HG02938 (cell line): ENCODE measurements around the gene XRN2.

Source experiments
- ATAC-seq: cut with Tn5 transposase; IDR thresholded peaks from one replicate; pipeline ENCODE4 v1.9.1; 2021; ENCODE audit warnings: mild to moderate bottlenecking, moderate library complexity; ENCODE audit not compliant: unreplicated experiment

The XRN2 gene

DNA sequence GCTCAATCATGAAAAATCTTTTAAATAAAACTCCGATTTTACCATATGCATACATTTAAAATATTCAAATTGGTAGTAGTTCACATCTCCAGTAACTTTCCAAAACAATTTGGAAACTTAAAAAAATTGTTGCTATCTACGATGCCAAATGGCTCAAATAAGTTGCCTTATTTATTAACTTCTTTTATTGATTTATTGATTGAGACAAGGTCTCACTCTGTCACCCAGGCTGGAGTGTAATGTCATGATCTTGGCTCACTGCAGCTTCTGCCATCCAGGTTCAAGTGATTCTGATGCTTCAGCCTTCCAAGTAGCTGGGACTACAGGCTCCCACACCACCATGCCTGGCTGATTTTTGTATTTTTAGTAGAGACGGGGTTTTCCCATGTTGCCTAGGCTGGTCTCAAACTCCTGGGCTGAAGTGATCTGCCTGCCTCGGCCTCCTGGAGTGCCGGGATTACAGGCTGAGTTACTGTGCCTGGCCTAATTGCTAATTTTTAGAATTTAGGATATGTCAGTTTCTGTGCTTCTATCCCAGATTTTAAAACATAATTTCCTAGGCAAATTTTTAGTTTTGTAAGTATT lies 81.3 kb downstream of the XRN2 start:
- ATAC-seq = no peak

DNA sequence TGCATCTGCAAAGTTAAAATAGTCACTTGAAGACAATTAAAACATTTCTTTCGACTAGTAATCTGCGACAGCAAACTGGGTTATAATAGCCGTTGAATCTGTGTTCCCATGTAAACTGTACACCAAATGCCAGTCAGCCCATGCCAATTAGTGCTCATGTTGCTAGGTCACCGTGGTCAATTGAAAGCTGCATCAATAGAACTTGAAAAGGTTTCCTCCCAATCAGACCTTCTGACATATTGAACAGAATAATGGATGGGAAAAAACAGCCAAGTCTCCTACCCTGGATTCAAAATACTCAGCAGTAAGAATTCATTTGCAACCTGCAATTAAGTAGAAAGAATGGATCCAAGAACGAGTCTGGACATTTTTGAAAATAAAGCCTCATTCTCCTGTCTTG lies 83.0 kb downstream of the XRN2 start:
- ATAC-seq = no peak

DNA sequence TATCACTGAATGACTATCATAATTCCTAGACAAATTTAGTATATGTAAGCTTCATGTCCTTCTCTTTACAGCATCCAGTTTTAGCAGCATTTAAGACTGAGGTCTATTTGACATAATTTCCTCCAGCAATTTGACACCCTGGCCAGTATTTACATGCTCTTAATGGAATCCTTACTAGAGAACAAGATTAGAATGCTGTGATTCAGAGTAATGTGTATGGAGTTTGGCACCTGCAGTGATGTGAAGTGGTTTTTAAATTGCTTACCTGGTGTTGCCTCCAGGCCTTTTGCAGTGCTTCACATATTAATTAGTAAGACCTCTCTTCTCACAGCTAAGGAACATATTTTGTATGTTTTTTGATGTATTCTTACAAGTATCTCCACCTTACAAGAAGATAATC lies 84.4 kb downstream of the XRN2 start:
- no peak for ATAC-seq

DNA sequence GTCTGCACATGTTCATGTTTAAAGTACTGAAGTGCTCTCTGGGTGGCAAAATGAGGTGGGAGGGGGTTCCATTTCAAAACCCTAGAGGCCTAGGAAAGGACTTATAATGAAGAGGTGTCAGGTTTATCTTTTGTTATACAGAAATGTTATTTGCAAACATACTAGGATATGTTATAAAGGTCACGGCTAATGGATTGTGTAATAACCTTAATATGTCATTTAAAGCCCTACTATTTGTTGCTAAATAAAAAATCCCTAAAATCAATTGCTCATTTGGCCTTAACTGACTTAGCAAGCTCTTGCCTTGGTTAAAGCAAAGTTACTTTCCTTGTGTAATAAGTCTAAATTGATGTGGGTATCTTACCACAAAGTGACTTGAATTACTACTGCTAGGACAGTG lies 85.4 kb downstream of the XRN2 start:
- ATAC-seq = no peak

DNA sequence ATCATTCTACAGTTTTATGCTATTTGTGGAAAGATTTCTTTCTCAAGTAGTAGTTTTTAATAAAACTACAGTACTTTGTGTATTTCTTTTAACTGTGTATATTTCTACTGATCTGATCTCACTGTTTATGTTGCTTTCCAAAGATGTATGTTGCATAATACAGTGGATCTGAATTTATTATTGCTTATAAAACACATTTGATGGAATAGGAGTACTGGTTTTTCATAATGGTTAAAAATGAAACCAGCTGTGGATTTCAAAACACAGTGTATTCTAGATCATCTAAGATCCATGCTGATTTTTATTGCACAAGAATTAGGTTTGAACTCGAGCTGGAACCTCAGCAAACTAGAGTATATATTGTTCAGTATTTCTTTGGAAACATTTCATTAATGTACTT lies 86.2 kb downstream of the XRN2 start:
- ATAC-seq = no peak

DNA sequence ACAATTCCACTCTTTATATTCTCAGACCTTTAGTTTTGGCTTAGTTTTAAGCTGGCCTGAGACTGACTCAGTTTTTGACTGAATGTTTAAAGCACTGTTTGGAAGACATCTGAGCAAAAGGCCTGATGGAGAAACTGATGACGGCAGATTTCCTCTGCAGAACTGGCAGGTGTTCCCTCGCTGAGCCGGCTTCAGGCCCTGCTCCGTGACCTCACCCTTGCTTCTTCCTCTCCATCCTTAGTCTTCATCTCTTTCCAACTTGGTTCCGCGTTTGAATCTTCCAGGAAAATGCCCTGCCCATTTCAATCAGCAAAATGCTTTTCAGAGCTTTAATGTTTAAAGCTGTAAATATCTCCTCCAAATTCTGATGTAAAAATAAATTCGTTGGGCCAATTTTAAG lies 87.6 kb downstream of the XRN2 start:
- ATAC-seq = no peak

DNA sequence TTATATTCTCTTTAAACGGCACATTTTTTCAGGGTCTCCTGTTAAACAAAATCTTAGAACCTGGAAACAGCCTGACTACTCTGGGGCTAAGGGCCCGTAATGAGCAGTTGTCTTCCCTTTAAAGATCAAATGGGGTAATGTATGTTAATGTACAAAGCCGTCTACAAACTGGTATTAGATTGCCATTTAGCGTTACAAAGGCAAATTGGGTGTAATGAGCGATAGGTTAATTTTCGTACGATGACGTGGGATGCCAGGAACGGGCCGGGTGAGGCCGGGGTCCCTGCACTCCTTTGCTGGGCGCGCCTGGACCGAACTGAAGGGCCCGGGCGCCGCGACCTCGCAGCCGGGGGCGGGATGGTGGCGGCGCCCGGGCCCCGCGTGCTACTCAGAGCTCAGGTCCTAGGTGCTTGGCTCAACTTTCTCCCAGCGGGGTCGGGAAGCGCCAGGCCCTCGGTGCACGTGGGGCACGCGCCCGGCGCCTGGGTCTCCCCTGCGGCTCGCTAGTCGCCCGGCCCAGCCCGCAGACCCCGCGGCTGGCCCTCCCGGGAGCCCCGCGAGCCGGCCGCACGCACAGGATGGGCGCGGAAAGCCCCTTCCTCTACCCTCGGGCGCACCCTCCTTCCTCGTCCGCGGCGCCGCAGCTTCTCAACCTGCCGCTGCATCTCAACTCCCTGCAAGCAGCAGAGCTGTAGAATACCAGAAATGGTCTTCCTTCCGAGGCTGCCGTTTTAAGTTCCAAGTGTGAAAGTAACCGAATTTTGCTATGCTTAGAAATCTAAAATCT lies 88.2 kb downstream of the XRN2 start:
- ATAC-seq = no peak

DNA sequence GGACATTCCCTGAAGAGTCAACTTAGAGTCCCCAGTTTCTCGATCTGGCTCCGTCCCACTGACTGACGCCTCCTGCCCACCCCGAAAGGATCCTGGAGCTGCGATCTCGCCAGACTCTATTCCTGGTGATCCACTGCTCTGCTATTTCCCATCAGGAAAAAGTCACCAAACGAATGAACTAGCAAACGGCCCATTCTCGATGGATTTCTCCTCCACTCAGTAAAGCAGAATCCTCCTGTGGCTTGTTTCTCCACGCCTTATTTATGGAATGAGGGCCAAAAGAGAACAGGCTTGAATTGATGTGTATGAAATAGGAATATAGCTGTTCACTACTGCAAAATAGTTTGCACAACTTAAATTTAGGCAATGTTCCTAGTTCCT lies 88.8 kb downstream of the XRN2 start:
- no peak for ATAC-seq

DNA sequence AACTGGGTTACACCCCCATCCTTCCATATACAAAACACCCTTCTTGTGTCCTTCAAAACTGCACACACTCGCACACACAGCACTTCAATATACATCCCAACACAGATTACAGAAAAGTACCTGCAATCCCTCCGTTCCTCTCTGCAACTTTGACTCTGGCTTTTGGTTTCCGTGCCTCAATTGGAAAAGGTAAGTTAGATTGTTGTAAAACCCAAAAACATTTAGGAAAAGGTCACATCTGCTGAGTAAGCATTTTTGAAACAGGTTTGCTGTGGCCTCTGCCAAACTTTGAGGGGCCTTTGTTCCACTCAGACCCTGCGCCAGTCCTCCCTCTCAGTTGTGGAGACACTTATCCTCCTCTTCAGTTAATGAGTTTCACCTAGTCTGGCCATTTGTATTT lies 90.0 kb downstream of the XRN2 start:
- no peak for ATAC-seq

DNA sequence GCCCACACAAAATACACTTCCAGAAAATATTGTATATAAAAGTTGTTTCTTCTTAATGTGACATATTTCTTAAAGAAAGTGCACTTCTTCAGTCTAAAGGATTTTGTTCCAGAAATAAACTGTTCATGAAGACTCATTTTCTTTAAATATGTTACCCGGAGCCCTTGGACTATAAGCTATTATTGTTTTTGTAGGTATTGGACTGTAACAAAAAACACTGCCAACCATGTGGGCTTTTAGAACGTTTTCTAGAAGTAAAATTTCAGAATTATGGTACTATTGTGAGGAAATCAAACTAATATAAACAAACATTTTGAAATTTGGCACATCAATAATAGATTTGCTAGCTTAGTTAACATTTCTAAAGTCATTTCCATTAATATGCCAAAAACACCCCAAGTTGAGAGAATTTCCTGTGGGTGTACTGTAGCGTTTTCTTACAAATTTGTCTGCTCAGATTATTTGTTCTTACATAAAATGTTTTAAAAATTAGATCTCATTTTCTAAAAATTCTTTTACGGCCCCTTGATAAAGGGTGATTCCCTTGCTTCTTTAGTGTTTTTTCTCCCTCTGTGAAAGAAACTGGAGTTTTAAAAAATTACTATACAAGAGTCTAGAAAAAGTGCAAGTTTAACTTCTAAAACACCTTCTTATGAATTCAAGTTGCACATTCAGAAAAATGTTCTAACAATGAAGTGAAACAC lies 90.8 kb downstream of the XRN2 start:
- ATAC-seq = no peak

DNA sequence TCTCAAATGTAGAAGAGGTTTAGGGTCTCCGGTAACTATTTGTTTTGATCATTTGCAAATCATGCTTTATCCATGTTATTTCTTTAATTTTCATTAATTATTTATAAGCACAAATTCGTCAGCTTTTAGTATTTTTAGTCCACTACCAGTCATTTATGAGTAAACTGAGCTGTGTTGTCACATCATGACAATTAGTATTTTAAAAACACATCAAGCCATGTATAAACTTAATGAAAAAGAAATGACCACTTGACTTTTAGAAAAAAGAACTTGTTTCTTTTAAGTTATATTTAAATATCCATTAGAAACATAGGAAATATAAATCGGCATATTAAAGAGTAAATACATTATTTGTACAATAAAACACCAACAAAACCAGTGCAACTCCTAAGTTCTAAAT lies 91.4 kb downstream of the XRN2 start:
- ATAC-seq = no peak

DNA sequence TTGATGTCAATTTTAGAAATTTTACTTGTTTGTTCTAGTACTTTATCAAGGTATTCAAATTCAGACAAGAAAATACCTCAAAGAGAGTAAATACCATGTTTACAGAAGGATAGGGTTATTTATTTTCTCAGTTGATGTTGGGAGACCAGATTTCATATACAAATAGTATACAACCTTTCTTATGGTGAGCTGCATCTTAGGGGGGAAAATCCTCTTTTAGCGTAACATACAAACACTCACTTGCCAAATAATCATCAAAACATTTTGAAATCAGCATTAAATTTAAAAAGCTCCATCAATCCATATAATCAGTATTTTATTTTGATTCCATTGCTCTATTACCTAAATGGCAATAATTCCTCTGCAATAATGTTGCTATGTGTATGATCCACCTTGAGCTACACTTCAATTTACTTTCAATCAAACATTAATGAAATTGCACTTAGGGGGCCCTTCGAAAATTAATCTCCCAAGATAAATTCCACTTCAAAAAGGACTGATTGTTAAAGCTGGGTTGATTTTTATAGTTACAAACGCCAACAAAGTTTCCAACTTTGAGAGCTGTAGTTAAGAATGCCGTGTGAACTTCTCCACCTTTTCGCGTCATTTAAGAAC lies 92.0 kb downstream of the XRN2 start:
- no peak for ATAC-seq

DNA sequence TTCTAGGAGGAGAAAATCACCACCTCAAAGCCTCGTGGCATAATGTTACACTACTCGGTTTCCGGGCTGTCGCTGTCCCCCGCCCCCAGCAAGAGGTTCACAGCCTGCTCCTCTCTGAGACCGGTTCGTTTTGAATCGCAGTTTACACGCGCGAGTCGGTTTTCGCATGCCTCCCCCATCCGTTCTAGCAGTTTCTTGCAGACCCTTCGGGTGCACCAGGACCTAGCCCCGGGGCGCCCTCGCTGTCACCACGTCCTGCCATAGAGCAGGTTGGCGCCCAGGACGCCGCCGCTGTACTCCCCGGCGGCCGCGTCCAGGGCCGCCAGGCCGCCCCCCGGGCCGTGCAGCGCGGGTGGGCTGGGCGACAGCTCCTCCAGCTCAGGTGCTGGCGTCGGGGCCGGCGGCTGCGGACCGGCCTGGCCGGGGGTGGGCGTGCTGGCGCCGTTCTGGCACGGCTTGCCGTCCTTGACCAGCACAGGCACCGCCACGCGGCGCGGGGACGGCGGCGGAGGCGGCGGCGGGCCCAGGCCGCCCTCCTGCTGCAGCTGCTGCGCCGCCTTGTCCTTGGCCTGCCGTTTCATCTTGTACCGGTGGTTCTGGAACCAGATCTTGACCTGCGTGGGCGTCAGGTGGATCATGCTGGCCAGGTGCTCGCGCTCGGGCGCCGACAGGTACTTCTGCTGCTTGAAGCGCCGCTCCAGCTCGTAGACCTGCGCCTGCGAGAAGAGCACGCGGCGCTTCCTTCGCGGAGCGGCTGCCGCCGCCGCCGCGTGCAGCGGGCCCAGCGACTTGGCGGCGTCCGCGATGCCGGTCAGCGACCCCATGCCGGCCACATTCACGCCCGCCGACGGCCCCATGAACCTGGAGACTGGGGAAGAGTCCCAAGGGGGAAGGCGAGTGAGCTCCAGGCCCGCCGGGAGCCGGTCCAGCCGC lies 92.8 kb downstream of the XRN2 start:
- peak; percentile 51 for ATAC-seq

DNA sequence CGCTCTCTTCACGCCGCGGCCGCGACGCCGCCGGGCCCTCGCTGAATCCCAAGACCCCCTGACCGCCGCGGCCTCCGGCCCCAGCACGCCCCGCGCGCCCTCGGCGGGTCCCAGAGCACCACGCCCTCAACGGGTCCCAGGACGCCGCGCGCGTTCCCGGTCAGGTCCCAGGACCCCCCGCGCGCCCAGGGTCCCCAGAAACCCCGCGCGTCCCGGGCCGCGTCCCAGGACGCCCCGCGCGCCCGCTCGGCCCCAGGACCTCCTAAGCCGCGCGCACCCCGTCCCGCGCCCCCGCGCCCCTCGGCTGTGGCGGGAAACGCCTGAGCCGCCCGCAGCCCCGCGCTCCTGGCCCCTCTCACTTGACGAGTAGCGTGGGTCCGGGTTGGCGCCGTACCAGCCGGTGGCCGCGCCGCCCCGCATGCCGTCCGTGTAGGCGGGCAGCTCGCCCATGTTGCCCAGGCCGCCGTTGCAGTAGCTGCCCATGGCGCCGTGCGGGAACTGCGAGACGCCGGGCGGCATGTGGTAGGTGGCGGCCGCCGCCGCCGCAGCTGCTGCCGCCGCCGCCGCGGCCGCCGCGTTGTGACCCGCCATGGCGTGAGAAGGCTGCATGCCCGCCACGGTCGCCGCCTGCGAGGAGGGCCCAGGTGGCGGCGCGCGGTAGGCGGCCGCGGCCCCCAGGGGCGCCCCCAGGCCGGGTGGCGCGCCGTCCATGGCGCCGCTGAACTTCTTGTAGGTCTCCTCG lies 93.6 kb downstream of the XRN2 start:
- no peak for ATAC-seq

DNA sequence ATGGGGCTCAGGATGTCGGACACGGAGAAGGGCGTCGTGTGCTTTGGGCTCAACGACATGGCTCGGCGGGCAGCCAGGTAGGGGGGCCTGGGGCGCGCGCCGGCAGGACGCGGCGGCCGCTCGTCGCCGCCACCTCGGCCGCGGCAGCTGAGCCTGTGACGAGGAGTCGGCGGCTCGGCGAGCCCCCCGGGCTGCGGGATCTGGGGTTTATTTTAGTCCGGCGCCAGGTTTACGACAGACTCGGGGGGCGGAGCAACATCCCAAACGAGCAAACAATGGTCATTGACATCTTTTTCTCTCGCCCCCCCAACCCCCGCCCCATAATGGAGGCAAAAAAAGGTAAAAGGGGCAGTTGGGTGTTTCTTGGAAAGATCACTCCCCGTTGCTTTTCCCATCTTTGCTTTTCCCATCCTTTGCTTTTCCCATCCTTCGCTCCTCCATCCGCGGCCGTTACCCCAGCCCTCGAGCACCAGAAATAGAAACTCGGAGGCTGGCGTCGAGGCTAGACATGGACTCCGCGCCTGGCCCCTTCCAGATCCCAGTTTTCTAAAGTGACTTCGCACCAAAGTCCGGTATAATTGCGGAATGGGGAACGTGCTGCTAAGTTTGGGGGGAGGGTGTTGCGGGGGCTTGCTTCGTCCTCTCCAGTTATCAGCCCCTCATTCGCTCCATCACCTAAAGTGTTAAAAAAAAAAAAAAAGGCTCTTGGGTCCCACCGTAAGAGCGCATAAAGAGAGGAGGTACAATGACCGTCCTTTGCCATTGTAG lies 94.4 kb downstream of the XRN2 start, which contains the start of gene NKX2-4:
NKX2-4 (minus strand) TSS at position 186 of the 768 bp plus-strand sequence; CDS start at position 59, 127 bp downstream.
- no peak for ATAC-seq

DNA sequence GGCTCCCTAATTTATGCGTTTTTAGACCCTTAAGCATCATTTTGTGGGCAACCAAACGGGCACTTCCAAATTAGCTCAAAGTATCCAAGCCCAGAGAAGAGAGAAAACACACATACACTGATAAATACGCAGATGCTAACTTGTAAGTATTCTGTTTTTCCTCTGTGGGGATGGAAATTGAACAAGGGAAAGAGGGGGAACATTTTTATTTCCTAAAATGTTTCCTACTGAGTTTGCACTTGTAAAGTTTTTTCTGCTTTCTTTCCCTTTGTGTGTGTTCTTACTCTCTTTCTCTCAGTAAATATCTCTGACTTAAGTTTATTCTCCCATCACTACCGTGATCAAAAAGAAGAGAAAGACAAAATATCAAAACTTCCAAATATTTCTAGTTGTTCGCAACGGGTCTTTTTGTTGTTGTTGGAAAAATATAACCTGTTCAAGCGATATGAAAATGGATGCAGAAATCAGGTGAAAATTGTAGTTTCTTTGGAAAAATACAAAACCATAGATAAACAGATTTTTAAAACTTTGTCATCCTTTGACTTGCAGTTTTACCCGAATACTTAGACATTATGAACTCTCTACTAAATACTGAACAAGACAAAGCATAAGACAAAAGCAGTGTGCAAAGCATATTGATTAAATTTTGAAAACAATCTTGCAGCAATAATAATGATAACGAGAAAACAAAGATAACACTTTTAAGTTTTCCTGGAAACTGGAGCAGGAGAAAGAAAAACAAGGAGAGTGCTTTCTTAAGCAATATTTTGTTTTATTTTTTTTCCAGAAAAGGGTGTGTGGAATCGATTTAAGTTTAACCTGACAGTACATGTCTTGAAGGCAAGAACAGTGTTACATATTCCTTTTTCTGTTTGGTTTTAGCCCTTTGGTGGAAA lies 95.2 kb downstream of the XRN2 start:
- no peak for ATAC-seq

DNA sequence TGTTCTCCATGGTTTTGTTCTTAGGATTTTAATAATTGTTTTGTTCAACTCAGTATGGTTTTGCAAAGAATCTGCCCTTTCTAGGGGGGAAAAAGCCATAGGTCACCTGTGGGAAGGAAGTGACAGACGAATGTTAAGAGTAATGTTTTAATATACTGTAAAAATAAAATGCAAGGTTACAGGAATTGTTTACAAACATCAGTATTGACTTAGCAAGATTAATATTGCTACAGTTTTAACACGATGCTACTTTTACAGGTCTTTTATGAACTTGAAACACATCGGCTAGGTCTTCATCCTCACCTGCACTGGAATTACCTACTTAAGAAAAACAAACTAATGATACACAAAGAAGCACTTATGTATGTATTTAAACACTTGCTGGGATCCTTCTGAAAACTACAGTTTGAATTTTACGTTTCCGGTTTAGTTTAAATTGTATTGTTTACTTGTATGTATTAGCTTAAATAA lies 95.9 kb downstream of the XRN2 start:
- no peak for ATAC-seq

DNA sequence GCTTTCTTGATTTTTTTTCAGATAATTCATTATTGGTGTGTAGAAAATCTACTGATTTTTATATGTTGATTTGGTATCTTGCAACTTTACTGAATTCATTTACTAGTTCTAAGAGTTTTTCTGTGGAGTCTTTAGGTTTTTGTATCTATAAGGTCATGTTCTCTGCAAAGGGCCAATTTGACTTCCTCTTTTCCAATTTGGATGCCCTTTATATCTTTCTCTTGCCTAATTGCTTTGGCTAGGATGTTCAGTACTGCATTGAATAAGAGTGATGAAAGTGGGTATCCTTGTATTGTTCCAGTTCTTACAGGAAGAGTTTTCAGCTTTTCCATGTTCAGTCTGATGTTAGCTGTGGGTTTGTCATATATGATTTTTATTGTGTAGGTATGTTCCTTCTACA lies 108.6 kb downstream of the XRN2 start:
- no peak for ATAC-seq
